OCI-LY1 (cell line): ENCODE results near the gene INTS6.

ENCODE experiments used
- H2AFZ ChIP-seq: fragments of 200-600 bp; sonication (generic), shearing (Covaris generic); 2 replicates; pipeline ENCODE4 v1.6.0; 2014; ENCODE audit warnings: antibody characterized with exemption, mild to moderate bottlenecking, low read length
- H3F3A ChIP-seq: fragments of 200-600 bp; sonication (generic), shearing (Covaris generic); 2 replicates; pipeline ENCODE4 v1.6.0; 2014; ENCODE audit warnings: mild to moderate bottlenecking, antibody characterized with exemption, low read length, moderate library complexity; ENCODE audit not compliant: insufficient read depth
- H3K27ac ChIP-seq: fragments of 200-600 bp; sonication (generic); 2 replicates; pipeline ENCODE4 v1.5.1; 2014; ENCODE audit warnings: low read length, mixed run types, mild to moderate bottlenecking, low read depth; ENCODE audit not compliant: poor library complexity, severe bottlenecking
- H3K27me3 ChIP-seq: fragments of 200-600 bp; sonication (generic); 2 replicates; pipeline ENCODE4 v1.6.0; 2014; ENCODE audit warnings: antibody characterized with exemption, mild to moderate bottlenecking, low read length, moderate library complexity; ENCODE audit not compliant: insufficient read depth
- H3K36me3 ChIP-seq: fragments of 200-600 bp; sonication (generic); 2 replicates; pipeline ENCODE4 v1.6.1; 2014; ENCODE audit warnings: mild to moderate bottlenecking, antibody characterized with exemption, low read length, moderate library complexity, mixed read lengths; ENCODE audit not compliant: insufficient read depth
- H3K4me1 ChIP-seq: fragments of 200-600 bp; sonication (generic); 2 replicates; pipeline ENCODE4 v1.5.1; 2014; ENCODE audit warnings: mild to moderate bottlenecking, low read length, moderate library complexity; ENCODE audit not compliant: insufficient read depth, severe bottlenecking
- H3K4me2 ChIP-seq: fragments of 200-600 bp; sonication (generic), shearing (Covaris generic); 2 replicates; pipeline ENCODE4 v1.6.1; 2014; ENCODE audit warnings: low read length
- H3K4me3 ChIP-seq: fragments of 200-600 bp; sonication (generic); 2 replicates; pipeline ENCODE4 v1.5.1; 2014; ENCODE audit warnings: low read length, low read depth, mild to moderate bottlenecking, mixed read lengths; ENCODE audit not compliant: poor library complexity, severe bottlenecking
- H3K79me2 ChIP-seq: fragments of 200-600 bp; shearing (Covaris generic); 2 replicates; pipeline ENCODE4 v1.6.1; 2016; ENCODE audit warnings: mixed run types, low read length, mixed read lengths; ENCODE audit not compliant: insufficient read depth
- H3K9ac ChIP-seq: fragments of 200-600 bp; sonication (generic), shearing (Covaris generic); 2 replicates; pipeline ENCODE4 v1.6.1; 2014; ENCODE audit warnings: mild to moderate bottlenecking, low read length, mixed read lengths
- H3K9me2 ChIP-seq: fragments of 200-600 bp; sonication (generic), shearing (Covaris generic); 2 replicates; pipeline ENCODE4 v1.6.1; 2014; ENCODE audit warnings: low read depth, mild to moderate bottlenecking, low read length, mixed read lengths
- H3K9me3 ChIP-seq: fragments of 200-600 bp; shearing (Covaris generic); 2 replicates; pipeline ENCODE4 v1.6.1; 2014; ENCODE audit warnings: low read length, mixed read lengths
- H4K20me1 ChIP-seq: fragments of 200-600 bp; sonication (generic), shearing (Covaris generic); 2 replicates; pipeline ENCODE4 v1.6.0; 2016; ENCODE audit warnings: mild to moderate bottlenecking, low read length; ENCODE audit not compliant: insufficient read depth
- CTCF ChIP-seq: fragments of 200-600 bp; sonication (generic), shearing (Covaris generic); IDR thresholded peaks from 2 replicates; pipeline ENCODE4 v1.5.1; 2017; ENCODE audit warnings: mild to moderate bottlenecking, antibody characterized with exemption, low read length, moderate library complexity, mixed read lengths
- EZH2 ChIP-seq: fragments of 200-600 bp; sonication (generic), shearing (Covaris generic); IDR thresholded peaks from 2 replicates; pipeline ENCODE4 v1.8.0; 2017; ENCODE audit warnings: borderline replicate concordance, mixed run types, mild to moderate bottlenecking, antibody characterized with exemption, low read length, moderate library complexity, mixed read lengths

The INTS6 gene

GRCh38 chr13:51348069-51348967 is 104.5 kb downstream of the INTS6 start:
- Histone ChIP-seq H3K9me2 (no peaks in the 10 kb centered on the region), H3K9ac (no peak overlapping the region), H3K79me2 (no peaks in the 10 kb centered on the region), H3K4me2 (no peak overlapping the region), H4K20me1 (no peaks in the 10 kb centered on the region), H3K4me1 (no peaks in the 10 kb centered on the region), H2AFZ (no peak overlapping the region), H3K9me3 (no peaks in the 10 kb centered on the region), H3K27me3 (no peaks in the 10 kb centered on the region), H3K36me3 (no peaks in the 10 kb centered on the region), H3K27ac (no peak overlapping the region), H3K4me3 (no peak overlapping the region), H3F3A (no peaks in the 10 kb centered on the region; the same call in 1 of the 2 replicates)
- TF ChIP-seq EZH2 (no peak), CTCF (no peak)

- Histone ChIP-seq H3F3A (no peaks in the 10 kb centered on the region; the same call in 1 of the 2 replicates), H3K9me3 (no peaks in the 10 kb centered on the region), H3K27ac (no peak overlapping the region), H3K9me2 (no peaks in the 10 kb centered on the region), H3K79me2 (no peaks in the 10 kb centered on the region), H3K36me3 (no peaks in the 10 kb centered on the region), H3K4me2 (no peak overlapping the region), H3K9ac (no peak overlapping the region), H4K20me1 (no peaks in the 10 kb centered on the region), H2AFZ (no peak overlapping the region), H3K4me3 (no peak overlapping the region), H3K27me3 (no peaks in the 10 kb centered on the region), H3K4me1 (no peaks in the 10 kb centered on the region)
- TF ChIP-seq CTCF (no peak), EZH2 (no peak)
These were observed 105.7 kb downstream of the INTS6 start for GRCh38 chr13:51347099-51347498.

DNA sequence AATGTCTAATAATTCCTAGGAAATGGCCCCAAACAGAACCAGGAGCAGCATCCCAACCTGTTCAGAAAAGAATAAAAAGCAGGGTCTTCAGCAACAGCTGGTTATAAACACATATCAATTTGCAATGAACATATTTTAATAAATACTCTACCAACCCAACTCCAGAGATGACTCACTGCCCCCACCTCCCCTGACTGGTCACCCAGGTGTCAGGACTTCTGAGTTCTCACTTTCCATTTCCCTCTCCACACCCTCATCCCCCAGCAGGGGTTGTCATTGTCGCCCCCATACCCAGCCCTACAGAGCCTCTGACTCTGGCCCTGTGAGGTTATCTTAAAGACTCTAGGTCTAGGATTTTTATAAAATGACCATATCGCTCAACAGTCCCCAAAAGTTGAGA is 106.4 kb downstream of the INTS6 start:
- H3K4me2 ChIP-seq: no peak overlapping the region
- H3K36me3 ChIP-seq: no peaks in the 10 kb centered on the region
- H4K20me1 ChIP-seq: no peaks in the 10 kb centered on the region
- H3K27ac ChIP-seq: no peak overlapping the region
- no peaks in the 10 kb centered on the region for H3K9me3 ChIP-seq
- TF ChIP-seq EZH2: no peak
- no peak for TF ChIP-seq CTCF
- H3K9me2 ChIP-seq: no peaks in the 10 kb centered on the region
- no peaks in the 10 kb centered on the region; the same call in 1 of the 2 replicates for H3F3A ChIP-seq
- H3K79me2 ChIP-seq: no peaks in the 10 kb centered on the region
- H3K27me3 ChIP-seq: no peaks in the 10 kb centered on the region
- H3K4me1 ChIP-seq: no peaks in the 10 kb centered on the region
- no peak overlapping the region for H3K9ac ChIP-seq
- H3K4me3 ChIP-seq: no peak overlapping the region
- no peak overlapping the region for H2AFZ ChIP-seq
